T-helper 2 cell treated with Interferon-gamma antibody and Interleukin-4, amounts not matched to agents 5 μg/mL and 100 μg/mL, for 36 hours (primary cell): ENCODE measurements around the gene PSMB7.
A peak's percentile ranks its signal among the peaks of the same experiment; 100 is the strongest.

ENCODE experiments used
- DNase-seq: peaks from one replicate; pipeline ENCODE4 v3.0.0; 2021; ENCODE audit warnings: low spot score
- H3K27ac Mint-ChIP-seq: one replicate; pipeline ENCODE4 v1.8.0; 2021; ENCODE audit warnings: mild to moderate bottlenecking, mixed read lengths
- H3K27me3 Mint-ChIP-seq: one replicate; pipeline ENCODE4 v1.8.0; 2021; ENCODE audit warnings: low read depth, mixed read lengths
- H3K36me3 Mint-ChIP-seq: one replicate; pipeline ENCODE4 v1.8.0; 2021; ENCODE audit warnings: low read depth, mixed read lengths
- H3K4me1 Mint-ChIP-seq: one replicate; pipeline ENCODE4 v1.8.0; 2021; ENCODE audit warnings: low read depth, mixed read lengths
- H3K4me3 Mint-ChIP-seq: one replicate; pipeline ENCODE4 v1.8.0; 2022; ENCODE audit warnings: mild to moderate bottlenecking, moderate library complexity, mixed read lengths
- H3K9me3 Mint-ChIP-seq: one replicate; pipeline ENCODE4 v1.8.0; 2021; ENCODE audit warnings: mixed read lengths

The PSMB7 gene

DNA sequence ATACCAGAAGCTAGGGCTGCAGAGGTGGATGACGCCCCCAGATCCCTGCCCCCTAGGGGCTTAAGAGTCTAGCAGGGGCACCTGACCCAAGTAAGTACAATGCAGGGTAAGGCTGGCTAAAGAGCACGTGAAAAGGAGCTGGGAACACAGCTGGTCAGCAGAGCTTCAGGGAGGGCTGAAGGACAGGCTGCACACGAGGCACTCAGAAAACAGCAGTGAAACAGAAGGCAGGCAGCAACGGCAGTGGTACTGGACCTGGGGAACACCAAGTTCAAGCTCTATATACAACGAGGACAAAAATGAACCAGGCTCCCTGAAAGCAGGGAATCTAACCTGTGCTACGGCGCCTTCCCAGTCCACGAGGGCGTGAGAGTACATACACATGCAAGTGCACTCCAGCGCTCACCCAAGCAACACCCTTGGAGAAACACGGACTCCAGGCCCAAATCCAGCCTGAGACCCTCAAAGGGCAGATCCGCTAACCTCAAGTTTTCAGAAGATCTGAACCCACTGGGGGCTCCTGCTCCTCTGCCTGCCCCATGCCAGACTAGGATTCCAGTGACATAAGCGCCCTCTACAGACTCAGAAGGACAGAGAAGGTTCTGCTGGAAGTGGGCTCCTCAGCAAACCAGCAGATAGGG, 57.4 kb downstream of the PSMB7 start:
- Mint-ChIP-seq H3K9me3 (no peaks in the 10 kb centered on the region), H3K4me3 (peak overlapping the region; percentile 48), H3K27ac (peak overlapping the region; percentile 61), H3K36me3 (peaks cover 27% of the 10 kb centered on the region), H3K4me1 (peaks cover 25% of the 10 kb centered on the region), H3K27me3 (no peaks in the 10 kb centered on the region)
- DNase-seq = no peak

DNA sequence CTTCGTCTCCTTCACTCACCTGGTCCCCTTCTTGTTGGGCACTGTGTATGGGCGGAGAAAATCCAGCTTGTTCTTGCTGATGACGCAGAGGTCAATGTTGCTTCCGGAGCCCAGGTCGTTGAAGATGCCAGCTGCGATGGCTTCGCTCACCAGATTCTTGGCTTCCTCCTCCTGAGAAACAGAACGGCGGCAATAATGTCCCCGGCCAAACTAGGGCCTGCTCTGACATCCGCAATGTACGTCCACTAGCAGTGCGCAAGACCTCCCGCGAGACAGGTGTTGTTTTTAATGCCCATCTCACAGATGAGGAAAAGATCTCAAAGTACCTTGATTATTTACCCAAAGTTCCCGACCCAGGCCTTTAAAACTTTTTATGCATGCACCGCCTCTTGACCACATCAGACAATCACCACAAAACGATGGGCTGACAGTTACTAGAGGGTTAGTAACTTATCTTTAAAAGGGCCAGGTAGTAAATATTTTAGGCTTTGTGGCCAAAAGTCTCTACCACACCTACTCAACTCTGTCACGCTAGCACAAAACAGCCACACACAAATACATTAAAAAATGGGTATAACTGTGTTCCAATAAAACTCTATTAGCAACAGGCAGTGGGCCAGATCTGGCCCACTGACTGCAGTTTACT, 58.4 kb downstream of the PSMB7 start:
- H3K36me3 Mint-ChIP-seq = peaks cover 36% of the 10 kb centered on the region
- H3K27me3 Mint-ChIP-seq = no peaks in the 10 kb centered on the region
- peak overlapping the region; percentile 61 for H3K27ac Mint-ChIP-seq
- peaks cover 25% of the 10 kb centered on the region for H3K4me1 Mint-ChIP-seq
- no peak for DNase-seq
- H3K9me3 Mint-ChIP-seq = no peaks in the 10 kb centered on the region
- peak overlapping the region; percentile 48 for H3K4me3 Mint-ChIP-seq

DNA sequence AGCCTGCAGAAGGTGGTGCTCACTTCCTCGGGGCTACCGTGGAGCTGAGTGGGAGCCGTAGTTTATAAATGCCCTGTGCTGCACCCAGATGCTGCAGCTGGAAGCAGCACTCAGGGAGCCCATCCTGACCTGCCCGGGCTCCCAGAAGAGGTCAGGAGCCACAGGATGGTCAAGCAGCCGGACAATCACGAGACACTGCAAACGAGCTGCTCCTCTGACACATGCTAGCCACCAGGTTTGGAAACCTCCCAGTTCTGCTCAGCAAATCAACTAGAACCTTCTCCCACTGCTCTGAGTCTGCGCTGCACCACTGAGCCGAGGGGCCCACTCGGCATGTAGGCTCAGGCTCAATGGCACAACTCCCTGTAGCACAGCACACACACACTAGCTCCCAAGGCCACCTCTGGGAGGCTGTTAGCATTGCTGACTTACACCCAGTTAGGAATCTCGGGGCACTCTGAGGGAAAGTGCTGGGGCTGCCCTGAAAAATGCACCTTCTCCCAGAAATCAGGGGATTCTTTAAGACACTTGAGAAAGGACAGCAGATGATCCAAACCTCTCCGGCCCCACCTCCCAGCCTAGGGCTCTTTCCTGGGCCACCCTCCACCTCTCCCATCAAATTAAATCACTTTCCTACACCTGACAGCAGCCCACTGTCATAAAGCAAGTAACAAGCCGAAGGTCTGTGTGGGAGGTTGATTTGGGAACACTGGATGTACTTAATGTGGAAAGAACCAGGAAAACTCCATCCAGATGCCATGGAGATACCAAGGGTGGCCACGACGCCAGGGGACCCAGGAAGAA, 59.1 kb downstream of the PSMB7 start:
- H3K9me3 Mint-ChIP-seq = no peaks in the 10 kb centered on the region
- H3K27ac Mint-ChIP-seq = peak overlapping the region; percentile 38
- H3K4me1 Mint-ChIP-seq = peaks cover 25% of the 10 kb centered on the region
- H3K27me3 Mint-ChIP-seq = no peaks in the 10 kb centered on the region
- H3K36me3 Mint-ChIP-seq = peaks cover 44% of the 10 kb centered on the region
- H3K4me3 Mint-ChIP-seq = peak overlapping the region; percentile 48
- no peak for DNase-seq

DNA sequence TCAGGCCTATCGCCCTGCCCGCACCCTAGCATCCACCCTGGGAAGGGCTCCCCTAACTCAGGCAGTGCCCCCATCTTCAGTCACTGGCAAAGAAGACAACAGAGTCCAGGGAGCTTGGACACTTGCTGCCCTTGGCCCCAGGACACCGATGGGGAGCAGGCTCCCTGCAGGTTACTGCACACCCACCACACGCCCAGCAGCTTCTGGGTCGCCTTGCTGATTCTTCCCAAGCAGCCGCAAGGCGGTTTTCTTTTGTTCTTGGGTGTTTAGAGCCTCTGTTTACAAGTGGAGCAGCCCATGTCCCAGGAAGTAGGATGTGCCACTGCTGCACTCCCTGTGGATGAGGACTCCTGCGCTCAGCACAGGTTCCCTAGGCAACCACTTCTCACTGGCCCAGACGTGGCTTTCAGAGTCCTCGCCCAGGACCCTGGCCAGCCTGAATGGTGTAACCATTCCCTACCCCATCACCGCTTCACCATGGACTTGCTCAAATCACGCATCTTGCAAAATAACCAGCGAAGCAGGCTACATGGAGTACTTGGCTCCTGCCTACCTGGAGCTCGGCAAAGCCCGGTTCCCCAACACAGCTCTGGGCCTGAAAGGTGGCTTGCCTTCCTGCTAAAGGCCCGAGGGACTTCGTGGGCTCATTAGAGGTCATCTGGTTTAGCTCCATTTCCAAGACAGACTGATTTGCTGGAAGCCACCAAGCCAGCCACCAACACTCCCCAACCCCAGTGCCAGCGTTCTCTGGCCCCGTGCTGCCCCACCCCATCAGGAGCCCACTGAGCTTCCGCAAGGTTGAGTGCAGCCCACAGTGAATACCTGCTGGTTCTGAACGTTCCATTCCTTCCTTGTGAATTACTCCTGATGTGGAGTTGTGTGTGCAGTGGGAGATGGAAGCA, 60.0 kb downstream of the PSMB7 start:
- Mint-ChIP-seq H3K27ac (no peak overlapping the region), H3K27me3 (no peaks in the 10 kb centered on the region), H3K4me3 (peak overlapping the region; percentile 48), H3K9me3 (no peaks in the 10 kb centered on the region), H3K4me1 (peaks cover 25% of the 10 kb centered on the region), H3K36me3 (peaks cover 45% of the 10 kb centered on the region)
- no peak for DNase-seq

DNA sequence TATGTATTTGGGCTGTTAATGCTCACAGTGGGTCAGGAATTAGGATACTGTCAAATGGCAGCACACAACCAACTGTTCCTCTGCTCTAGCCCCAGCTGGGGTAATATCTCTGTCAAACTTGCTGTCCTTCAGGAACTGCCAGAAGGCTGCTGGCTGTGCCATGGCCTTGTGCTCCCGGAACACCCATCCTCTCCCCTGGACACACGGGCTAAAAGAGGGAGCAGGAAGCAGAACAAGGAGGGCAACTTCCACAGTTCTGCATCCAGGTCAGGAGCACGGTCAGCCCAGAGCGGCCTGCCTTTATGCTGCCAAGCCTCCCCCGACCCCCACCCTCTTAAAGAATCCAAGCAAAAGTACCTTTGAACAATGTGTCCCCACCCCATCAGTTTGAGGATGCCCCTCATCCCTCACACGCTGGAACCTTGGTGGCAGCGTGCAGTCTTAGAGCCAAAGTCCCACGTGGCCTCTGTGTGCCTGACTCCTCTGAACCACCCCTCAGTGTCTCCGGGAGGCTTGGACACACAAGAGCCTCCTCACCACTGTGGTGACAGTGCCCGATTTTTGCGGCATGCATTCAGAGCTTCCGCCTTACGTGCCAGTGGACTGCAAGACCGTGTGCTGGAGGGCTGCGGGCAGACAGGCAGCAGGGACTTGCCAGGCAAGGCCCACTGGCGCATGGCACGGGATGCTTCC, 60.8 kb downstream of the PSMB7 start:
- no peaks in the 10 kb centered on the region for H3K9me3 Mint-ChIP-seq
- H3K36me3 Mint-ChIP-seq = peaks cover 42% of the 10 kb centered on the region
- H3K4me1 Mint-ChIP-seq = peaks cover 21% of the 10 kb centered on the region
- H3K27ac Mint-ChIP-seq = peak overlapping the region; percentile 17
- H3K4me3 Mint-ChIP-seq = peak overlapping the region; percentile 29
- DNase-seq = no peak
- no peaks in the 10 kb centered on the region for H3K27me3 Mint-ChIP-seq

DNA sequence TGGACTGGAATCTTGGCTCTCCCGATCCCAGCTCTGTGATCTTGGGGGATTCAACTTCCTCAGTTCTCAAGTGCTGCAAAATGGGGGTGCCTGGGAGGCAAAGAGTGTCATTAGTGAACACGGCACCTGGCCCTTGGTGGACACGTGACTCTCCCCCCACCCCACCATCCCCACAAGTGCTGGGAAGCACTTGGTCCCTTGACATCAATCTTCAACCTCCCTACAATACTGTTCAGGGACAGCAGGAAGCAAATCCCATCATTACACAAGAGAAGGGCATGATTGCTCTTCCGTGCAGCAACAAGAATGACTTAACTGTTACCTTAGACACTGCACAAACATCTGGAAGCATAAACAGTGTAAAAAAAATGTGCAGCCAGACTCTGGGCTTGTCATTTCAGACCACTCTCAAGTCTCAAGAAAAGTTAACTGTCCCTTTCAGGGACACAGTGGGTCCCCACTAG, 61.4 kb downstream of the PSMB7 start:
- no peak for DNase-seq

DNA sequence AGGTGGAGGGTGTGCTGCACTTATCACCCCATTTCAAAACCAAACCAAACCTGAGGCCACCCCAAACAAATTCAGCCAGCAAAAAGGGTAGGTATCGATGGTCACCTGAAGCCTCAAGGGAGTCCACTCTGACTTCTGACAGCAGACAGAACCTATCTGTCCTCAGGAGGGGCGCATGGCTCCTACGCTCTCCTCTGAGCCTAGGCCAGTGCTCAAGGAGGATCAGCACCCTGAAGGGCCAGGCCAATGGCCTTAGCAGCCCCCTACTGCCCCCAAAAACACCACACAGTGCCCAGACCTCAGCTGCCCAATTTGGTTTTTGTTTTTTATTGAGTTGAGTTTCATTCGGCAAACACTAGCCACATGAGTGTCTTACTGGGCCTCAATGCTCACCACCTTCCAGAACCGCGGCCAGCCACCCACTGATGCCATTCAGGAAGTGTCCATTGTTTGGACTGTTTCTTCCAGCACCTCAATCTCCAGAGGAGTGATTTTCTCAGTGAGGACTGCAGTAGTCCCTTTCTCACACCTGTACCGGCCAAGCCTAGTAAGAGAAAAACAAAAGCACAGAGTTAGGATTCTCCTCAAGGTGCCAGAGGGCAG, 62.0 kb downstream of the PSMB7 start:
- Mint-ChIP-seq H3K9me3 (no peaks in the 10 kb centered on the region), H3K27me3 (no peaks in the 10 kb centered on the region), H3K4me1 (peaks cover 15% of the 10 kb centered on the region), H3K36me3 (peaks cover 45% of the 10 kb centered on the region), H3K27ac (no peak overlapping the region), H3K4me3 (no peak overlapping the region)
- no peak for DNase-seq

More for the DNA sequence above, 61.4 kb downstream of the PSMB7 start:
- no peaks in the 10 kb centered on the region for H3K9me3 Mint-ChIP-seq
- no peak overlapping the region for H3K4me3 Mint-ChIP-seq
- H3K27me3 Mint-ChIP-seq = no peaks in the 10 kb centered on the region
- H3K27ac Mint-ChIP-seq = no peak overlapping the region
- H3K4me1 Mint-ChIP-seq = peaks cover 20% of the 10 kb centered on the region
- H3K36me3 Mint-ChIP-seq = peaks cover 42% of the 10 kb centered on the region

DNA sequence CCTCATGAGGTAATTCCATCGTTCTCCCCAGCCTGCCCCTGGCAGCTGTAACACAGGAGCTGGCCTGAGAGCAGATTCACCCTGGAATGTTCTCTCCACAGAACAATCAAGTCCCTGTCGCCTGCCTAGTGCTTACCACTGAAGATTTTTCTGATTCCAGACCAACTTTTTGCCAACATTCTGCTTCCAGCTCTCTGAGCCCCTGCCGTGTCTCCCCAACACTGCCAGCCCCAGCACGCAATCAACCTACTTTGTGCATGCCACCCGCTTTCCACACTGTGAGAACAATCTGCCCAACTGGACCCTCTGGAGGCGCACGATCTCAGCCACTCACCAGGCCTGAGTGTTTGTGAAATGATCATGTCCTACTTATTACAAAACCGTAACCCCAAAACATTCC, 62.6 kb downstream of the PSMB7 start:
- H3K4me3 Mint-ChIP-seq = no peak overlapping the region
- no peaks in the 10 kb centered on the region for H3K27me3 Mint-ChIP-seq
- H3K27ac Mint-ChIP-seq = peak overlapping the region; percentile 20
- H3K4me1 Mint-ChIP-seq = peaks cover 13% of the 10 kb centered on the region
- H3K9me3 Mint-ChIP-seq = no peaks in the 10 kb centered on the region
- H3K36me3 Mint-ChIP-seq = peaks cover 47% of the 10 kb centered on the region
- no peak for DNase-seq

DNA sequence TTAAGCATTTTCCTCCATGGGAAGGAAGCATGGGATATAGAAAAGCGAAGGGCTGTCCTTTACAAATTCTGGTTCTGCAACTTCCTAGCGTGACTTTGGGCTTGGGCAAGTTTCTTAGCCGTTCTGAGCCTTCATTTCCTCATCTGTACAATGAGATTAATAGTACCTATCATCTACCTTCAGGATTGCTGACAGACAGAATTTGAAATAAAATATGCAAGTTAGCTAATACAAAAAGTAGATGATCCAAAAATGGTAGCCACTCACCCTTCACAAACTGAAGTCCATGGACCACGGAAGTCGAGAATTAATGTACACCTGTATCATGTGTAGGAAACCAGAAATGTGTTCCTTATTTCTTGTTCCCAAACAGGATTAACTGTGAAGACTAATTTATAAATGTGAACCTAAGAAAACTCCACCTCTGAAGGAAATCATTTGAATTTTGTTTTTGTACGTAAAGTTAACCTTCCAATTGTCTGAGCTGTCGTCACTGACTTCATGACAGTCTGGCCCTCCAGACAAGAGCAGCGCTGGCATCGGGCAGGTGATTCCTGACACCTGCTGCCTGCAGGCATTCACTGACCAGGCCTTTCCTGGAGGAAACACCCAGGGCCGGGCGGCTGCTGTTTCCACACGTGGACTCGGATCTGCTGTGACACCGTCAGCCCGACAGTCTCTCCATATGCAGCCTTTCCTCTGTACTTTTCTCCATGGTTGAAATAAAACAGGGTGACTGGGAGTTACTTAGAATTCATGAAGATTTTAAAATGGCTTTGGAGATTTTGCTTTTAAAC, 63.4 kb downstream of the PSMB7 start:
- H3K4me3 Mint-ChIP-seq = no peak overlapping the region

DNA sequence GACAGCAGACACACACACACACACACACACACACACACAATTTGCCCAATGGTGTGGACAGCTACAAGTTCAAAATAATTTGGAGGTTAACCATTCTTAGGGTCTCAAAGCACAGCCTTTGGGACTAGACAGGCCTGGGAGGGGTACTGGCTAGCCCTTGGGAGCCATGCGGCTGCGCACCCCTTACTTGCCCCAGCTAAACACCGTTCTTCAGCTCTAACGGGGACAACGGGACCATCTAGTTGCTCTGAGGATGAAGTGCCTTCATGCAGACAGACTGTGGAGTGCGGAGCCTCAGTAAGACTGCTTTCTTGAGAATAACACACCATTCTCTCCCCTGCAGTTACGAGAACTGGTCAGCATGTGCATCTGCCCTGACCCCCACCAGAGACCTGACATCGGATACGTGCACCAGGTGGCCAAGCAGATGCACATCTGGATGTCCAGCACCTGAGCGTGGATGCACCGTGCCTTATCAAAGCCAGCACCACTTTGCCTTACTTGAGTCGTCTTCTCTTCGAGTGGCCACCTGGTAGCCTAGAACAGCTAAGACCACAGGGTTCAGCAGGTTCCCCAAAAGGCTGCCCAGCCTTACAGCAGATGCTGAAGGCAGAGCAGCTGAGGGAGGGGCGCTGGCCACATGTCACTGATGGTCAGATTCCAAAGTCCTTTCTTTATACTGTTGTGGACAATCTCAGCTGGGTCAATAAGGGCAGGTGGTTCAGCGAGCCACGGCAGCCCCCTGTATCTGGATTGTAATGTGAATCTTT, 64.6 kb downstream of the PSMB7 start:
- H3K4me3 Mint-ChIP-seq = no peak overlapping the region
- H3K9me3 Mint-ChIP-seq = no peaks in the 10 kb centered on the region
- DNase-seq = no peak
- H3K27ac Mint-ChIP-seq = no peak overlapping the region
- H3K36me3 Mint-ChIP-seq = peaks cover 35% of the 10 kb centered on the region
- peaks cover 3% of the 10 kb centered on the region for H3K4me1 Mint-ChIP-seq
- H3K27me3 Mint-ChIP-seq = no peaks in the 10 kb centered on the region

More for the DNA sequence above, 63.4 kb downstream of the PSMB7 start:
- H3K36me3 Mint-ChIP-seq = peaks cover 43% of the 10 kb centered on the region
- no peak overlapping the region for H3K27ac Mint-ChIP-seq
- no peaks in the 10 kb centered on the region for H3K9me3 Mint-ChIP-seq
- peaks cover 6% of the 10 kb centered on the region for H3K4me1 Mint-ChIP-seq
- no peak for DNase-seq
- H3K27me3 Mint-ChIP-seq = no peaks in the 10 kb centered on the region

DNA sequence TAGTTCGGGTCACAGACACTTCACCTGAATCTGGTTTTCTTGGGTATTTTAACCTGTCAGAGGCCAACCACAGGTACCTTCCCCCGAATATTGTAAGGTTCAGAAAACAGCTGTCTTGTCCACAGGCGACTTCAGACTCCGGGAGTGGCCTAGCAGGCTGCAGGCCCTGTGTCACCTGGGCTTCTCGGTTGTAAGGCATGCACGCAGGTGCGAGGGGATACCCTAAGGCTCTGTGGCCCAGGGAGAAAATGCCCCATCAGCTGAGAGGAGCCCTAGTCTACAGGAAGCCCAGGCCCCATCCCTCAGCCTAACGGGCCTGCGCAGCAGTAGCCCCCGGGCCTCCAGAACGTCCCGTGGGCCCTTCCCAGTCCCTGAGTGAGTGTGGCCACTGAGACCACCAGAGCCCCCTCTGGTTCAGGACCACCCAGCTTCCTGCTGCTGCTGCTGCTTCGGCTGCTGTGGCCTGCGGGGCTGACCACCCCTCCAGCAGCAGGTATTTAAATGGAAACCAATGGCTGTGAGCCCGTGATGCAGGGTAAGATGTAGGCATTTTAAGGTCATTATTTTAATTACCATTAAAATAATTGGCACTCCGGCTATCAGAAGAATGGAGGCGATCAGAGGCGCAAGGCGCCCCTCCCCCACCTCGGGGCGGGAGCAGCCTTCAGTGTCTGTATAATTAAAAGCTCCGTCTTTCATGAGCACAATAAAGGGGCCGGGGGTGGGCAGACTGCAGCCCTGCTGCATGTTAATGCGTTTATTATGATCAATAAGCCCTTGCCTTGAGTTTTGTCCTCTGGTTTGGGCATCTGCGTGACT, 65.4 kb downstream of the PSMB7 start:
- H3K36me3 Mint-ChIP-seq = peaks cover 34% of the 10 kb centered on the region
- no peaks in the 10 kb centered on the region for H3K27me3 Mint-ChIP-seq
- no peak for DNase-seq
- no peaks in the 10 kb centered on the region for H3K9me3 Mint-ChIP-seq
- no peak overlapping the region for H3K27ac Mint-ChIP-seq
- H3K4me3 Mint-ChIP-seq = no peak overlapping the region
- peaks cover 3% of the 10 kb centered on the region for H3K4me1 Mint-ChIP-seq
